ENCODE results near the gene PLD4.
"Not testable (repeated sequence)": the region's sequence is repeated elsewhere in the genome, so short reads cannot be mapped to it uniquely, and the experiment has no call there.

Gene PLD4

GRCh38 chr14:104938960-104939359 lies 14.3 kb downstream of the PLD4 start:
- H3K36me3 ChIP-seq = peaks cover 12% of the 10 kb centered on the region; the same call in 1 of the 2 replicates
- peaks cover 37% of the 10 kb centered on the region for H3K4me1 ChIP-seq
- peaks cover 6% of the 10 kb centered on the region; the same call in 1 of the 2 replicates for H3K27me3 ChIP-seq
- no peak for TF ChIP-seq Cebpa-rat (IDR thresholded peaks at IDR 0.05)
- no peak overlapping the region for H3K4me3 ChIP-seq
- H3K9ac ChIP-seq = no peak overlapping the region
- H3K9me3 ChIP-seq = no peaks in the 10 kb centered on the region
- no peak overlapping the region for H3K27ac ChIP-seq
- no peak overlapping the region for H3K4me2 ChIP-seq
- no peaks in the 10 kb centered on the region; the same call in 1 of the 2 replicates for H4K20me1 ChIP-seq

GRCh38 chr14:104939666-104940410 lies 15.2 kb downstream of the PLD4 start:
- no peaks in the 10 kb centered on the region; the same call in 1 of the 2 replicates for H4K20me1 ChIP-seq
- H3K4me3 ChIP-seq = no peak overlapping the region
- no peaks in the 10 kb centered on the region for H3K27me3 ChIP-seq
- H3K36me3 ChIP-seq = peaks cover 12% of the 10 kb centered on the region; the same call in 1 of the 2 replicates
- peaks cover 28% of the 10 kb centered on the region for H3K4me1 ChIP-seq
- H3K9ac ChIP-seq = no peak overlapping the region
- no peak for TF ChIP-seq Cebpa-rat (IDR thresholded peaks at IDR 0.05)
- H3K27ac ChIP-seq = no peak overlapping the region
- no peaks in the 10 kb centered on the region for H3K9me3 ChIP-seq
- no peak overlapping the region for H3K4me2 ChIP-seq

GRCh38 chr14:104940526-104941150 lies 16.0 kb downstream of the PLD4 start:
- no peak for TF ChIP-seq Cebpa-rat (IDR thresholded peaks at IDR 0.05)
- H3K9ac ChIP-seq = no peak overlapping the region
- H3K4me1 ChIP-seq = peaks cover 20% of the 10 kb centered on the region
- no peak overlapping the region for H3K4me2 ChIP-seq
- H3K9me3 ChIP-seq = no peaks in the 10 kb centered on the region
- peaks cover 12% of the 10 kb centered on the region; the same call in 1 of the 2 replicates for H3K36me3 ChIP-seq
- no peaks in the 10 kb centered on the region for H3K27me3 ChIP-seq
- H4K20me1 ChIP-seq = no peaks in the 10 kb centered on the region; the same call in 1 of the 2 replicates
- no peak overlapping the region for H3K4me3 ChIP-seq
- no peak overlapping the region for H3K27ac ChIP-seq

- TF ChIP-seq Cebpa-rat (IDR thresholded peaks at IDR 0.05) = no peak
- H3K4me3 ChIP-seq = no peak overlapping the region
- no peak overlapping the region for H3K9ac ChIP-seq
- H3K27me3 ChIP-seq = no peaks in the 10 kb centered on the region
- no peaks in the 10 kb centered on the region for H3K9me3 ChIP-seq
- no peak overlapping the region for H3K27ac ChIP-seq
- H3K36me3 ChIP-seq = peaks cover 12% of the 10 kb centered on the region; the same call in 1 of the 2 replicates
- peaks cover 9% of the 10 kb centered on the region for H3K4me1 ChIP-seq
- H3K4me2 ChIP-seq = no peak overlapping the region
- H4K20me1 ChIP-seq = no peaks in the 10 kb centered on the region; the same call in 1 of the 2 replicates
Observed at GRCh38 chr14:104941508-104942365, 17.1 kb downstream of the PLD4 start.

GRCh38 chr14:104942586-104942985 lies 17.9 kb downstream of the PLD4 start:
- Histone ChIP-seq H3K4me1 (0 out of 2 replicates have a peak, but pooled peaks cover 2% of the 10 kb centered on the region), H4K20me1 (no peaks in the 10 kb centered on the region; the same call in 1 of the 2 replicates), H3K9ac (no peak overlapping the region), H3K27me3 (no peaks in the 10 kb centered on the region), H3K27ac (no peak overlapping the region), H3K4me2 (no peak overlapping the region), H3K36me3 (peaks cover 12% of the 10 kb centered on the region; the same call in 1 of the 2 replicates), H3K9me3 (no peaks in the 10 kb centered on the region), H3K4me3 (no peak overlapping the region)
- no peak for TF ChIP-seq Cebpa-rat (IDR thresholded peaks at IDR 0.05)

GRCh38 chr14:104943216-104944015 lies 18.7 kb downstream of the PLD4 start:
- H3K27me3 ChIP-seq, H3K4me1 ChIP-seq, H3K4me3 ChIP-seq, H3K9ac ChIP-seq, H3K9me3 ChIP-seq, H4K20me1 ChIP-seq, H3K4me2 ChIP-seq, H3K27ac ChIP-seq: not testable (repeated sequence)
- peaks cover 12% of the 10 kb centered on the region; the same call in 1 of the 2 replicates for H3K36me3 ChIP-seq

GRCh38 chr14:104944016-104944308 lies 19.3 kb downstream of the PLD4 start:
- H3K27me3 ChIP-seq, H3K4me3 ChIP-seq, H4K20me1 ChIP-seq, H3K4me1 ChIP-seq, H3K4me2 ChIP-seq, H3K27ac ChIP-seq, H3K9me3 ChIP-seq, H3K9ac ChIP-seq: not testable (repeated sequence)
- peaks cover 12% of the 10 kb centered on the region; the same call in 1 of the 2 replicates for H3K36me3 ChIP-seq

- not testable (repeated sequence) for H3K27me3 ChIP-seq, H3K4me1 ChIP-seq, H3K4me2 ChIP-seq, H3K4me3 ChIP-seq, H4K20me1 ChIP-seq, H3K27ac ChIP-seq, H3K9me3 ChIP-seq, H3K9ac ChIP-seq
- H3K36me3 ChIP-seq = peaks cover 14% of the 10 kb centered on the region; the same call in 1 of the 2 replicates
Observed at GRCh38 chr14:104944436-104945205, 19.9 kb downstream of the PLD4 start.

GRCh38 chr14:104945266-104945665 lies 20.6 kb downstream of the PLD4 start:
- not testable (repeated sequence) for H3K4me3 ChIP-seq, H3K4me2 ChIP-seq, H3K9ac ChIP-seq, H4K20me1 ChIP-seq, H3K27me3 ChIP-seq, H3K4me1 ChIP-seq, H3K9me3 ChIP-seq, H3K27ac ChIP-seq
- H3K36me3 ChIP-seq = peaks cover 17% of the 10 kb centered on the region; the same call in 1 of the 2 replicates

GRCh38 chr14:104945986-104946965 lies 21.6 kb downstream of the PLD4 start:
- not testable (repeated sequence) for H3K27ac ChIP-seq, H3K27me3 ChIP-seq, H4K20me1 ChIP-seq, H3K4me3 ChIP-seq, H3K9ac ChIP-seq, H3K4me1 ChIP-seq, H3K9me3 ChIP-seq, H3K4me2 ChIP-seq
- peaks cover 18% of the 10 kb centered on the region; the same call in 1 of the 2 replicates for H3K36me3 ChIP-seq

- H3K9me3 ChIP-seq, H3K27me3 ChIP-seq, H4K20me1 ChIP-seq, H3K4me2 ChIP-seq, H3K4me3 ChIP-seq, H3K27ac ChIP-seq, H3K4me1 ChIP-seq, H3K9ac ChIP-seq: not testable (repeated sequence)
- peaks cover 17% of the 10 kb centered on the region; the same call in 1 of the 2 replicates for H3K36me3 ChIP-seq
Observed at GRCh38 chr14:104947201-104947600, 22.5 kb downstream of the PLD4 start.
